GM12878 (cell line): ENCODE data around the gene CAPN2. TPM values are rescaled to one million over a fixed set of nuclear protein-coding genes. Genes with fewer than 3 reads are reported as not detected.

Source experiments
- ATAC-seq: fragments of 200-7000 bp; cut with Tn5 transposase; 3 replicates; pipeline ENCODE4 v1.9.1; 2020; ENCODE audit warnings: mild to moderate bottlenecking, moderate library complexity
- BruUV-seq: library from RNA; stranded (reverse); fragments of 400-500 nt; replicated peaks from 2 replicates; lab custom pipeline; 2021; lab: Mats Ljungman, UMichigan
- CTCF ChIA-PET: fragments of 300-600 bp; sonication (Branson Sonifier 250); formaldehyde crosslinking; extraction: SDS; loops from one replicate; lab custom pipeline; 2021; ENCODE audit warnings: inconsistent platforms; lab: Yijun Ruan, JAX
- POLR2A ChIA-PET: fragments of 350-600 bp; formaldehyde crosslinking; extraction: SDS; loops from one replicate; lab custom pipeline; 2021; ENCODE audit warnings: inconsistent platforms; lab: Charles Lee
- RAD21 ChIA-PET: fragments of 300-600 bp; sonication (Branson Sonifier 250); formaldehyde crosslinking; loops from one replicate; lab custom pipeline; 2023; ENCODE audit warnings: antibody characterized with exemption; ENCODE audit not compliant: unreplicated experiment; lab: Charles Lee
- SMC1A ChIA-PET: fragments of 300-600 bp; sonication (Branson Sonifier 250); formaldehyde crosslinking; loops from one replicate; lab custom pipeline; 2023; ENCODE audit not compliant: unreplicated experiment, uncharacterized antibody; lab: Charles Lee
- DNase-seq: peaks from one replicate; pipeline ENCODE4 v3.0.0-alpha.2; 2011; ENCODE audit warnings: low read depth, low spot score
- FAIRE-seq: peaks from 3 replicates; lab custom pipeline; 2011; peaks lifted over from hg19 to GRCh38; lab: Jason Lieb, UNC
- H2AFZ ChIP-seq: 2 replicates; pipeline ENCODE4 v1.6.0; 2011; ENCODE audit warnings: low read depth, low read length, control low read depth; ENCODE audit not compliant: control insufficient read depth
- H3K27ac ChIP-seq: 2 replicates; pipeline ENCODE4 v1.5.1; 2011; ENCODE audit warnings: control low read depth; ENCODE audit not compliant: control insufficient read depth, insufficient read depth
- H3K27me3 ChIP-seq, 2 experiments: replicated peaks in 1 of 2; 2 replicates each; pipeline versions ENCODE4 v1.6.0 to v1.6.1; 2011; ENCODE audit warnings: low read length in 1 of 2; ENCODE audit not compliant: control insufficient read depth in 2 of 2, insufficient read depth in 2 of 2
- H3K36me3 ChIP-seq, 2 experiments: 2 replicates each; pipeline ENCODE4 v1.5.1; 2011; ENCODE audit warnings: low read length in 1 of 2; ENCODE audit not compliant: control insufficient read depth in 2 of 2, insufficient read depth in 2 of 2
- H3K4me1 ChIP-seq: 2 replicates; pipeline ENCODE4 v1.6.1; 2011; ENCODE audit warnings: mild to moderate bottlenecking, low read length, moderate library complexity, mixed read lengths; ENCODE audit not compliant: control insufficient read depth, insufficient read depth
- H3K4me2 ChIP-seq: 2 replicates; pipeline ENCODE4 v1.6.0; 2011; ENCODE audit warnings: control low read depth; ENCODE audit not compliant: control insufficient read depth, insufficient read depth
- H3K4me3 ChIP-seq: fragments of 200-600 bp; sonication (generic); 2 replicates; pipeline ENCODE4 v1.5.1; 2016
- H3K79me2 ChIP-seq: 2 replicates; pipeline ENCODE4 v1.6.0; 2011; ENCODE audit warnings: low read length; ENCODE audit not compliant: control insufficient read depth, insufficient read depth
- H3K9ac ChIP-seq: 2 replicates; pipeline ENCODE4 v1.8.0; 2011; ENCODE audit warnings: low read length, control low read depth, mixed read lengths; ENCODE audit not compliant: control insufficient read depth, insufficient read depth
- H3K9me3 ChIP-seq: replicated peaks from 3 replicates; pipeline ENCODE4 v1.5.1; 2011; ENCODE audit warnings: mild to moderate bottlenecking, low read length; ENCODE audit not compliant: control insufficient read depth, insufficient read depth
- H4K20me1 ChIP-seq: 2 replicates; pipeline ENCODE4 v1.6.0; 2011; ENCODE audit not compliant: control insufficient read depth, insufficient read depth
- ASH2L ChIP-seq: fragments of 300-600, 200-600 bp; sonication (generic); IDR thresholded peaks from 2 replicates; pipeline ENCODE4 v1.6.1; 2017; ENCODE audit warnings: low read depth, mild to moderate bottlenecking, borderline replicate concordance
- BMI1 ChIP-seq: fragments of 450-650 bp; IDR thresholded peaks from 2 replicates; pipeline ENCODE4 v1.6.1; 2016; ENCODE audit warnings: mild to moderate bottlenecking, moderate library complexity, borderline replicate concordance
- CHD1 ChIP-seq: IDR thresholded peaks from 2 replicates; pipeline ENCODE4 v1.6.1; 2012; ENCODE audit warnings: low read depth, low read length, improper control_type of control experiment
- EP300 ChIP-seq, 2 experiments: fragments of 150-350 bp in 1 of 2; IDR thresholded peaks; 2 replicates each; pipeline ENCODE4 v1.6.1; 2011 to 2012; ENCODE audit warnings: low read depth in 2 of 2, low read length in 2 of 2, borderline replicate concordance in 1 of 2, improper control_type of control experiment in 1 of 2, inconsistent platforms in 1 of 2; ENCODE audit not compliant: control insufficient read depth in 1 of 2
- MTA2 ChIP-seq: fragments of 450-650 bp; IDR thresholded peaks from 2 replicates; pipeline ENCODE4 v1.6.1; 2016; ENCODE audit warnings: low read depth, mild to moderate bottlenecking, moderate library complexity
- POLR2A ChIP-seq: IDR thresholded peaks from 2 replicates; pipeline ENCODE4 v1.6.1; 2011; ENCODE audit warnings: low read depth, mild to moderate bottlenecking, low read length
- RAD51 ChIP-seq: fragments of 450-650 bp; IDR thresholded peaks from 2 replicates; pipeline ENCODE4 v1.6.1; 2016; ENCODE audit warnings: moderate library complexity, mild to moderate bottlenecking, inconsistent platforms
- RELA ChIP-seq: fragments of 450-650 bp; IDR thresholded peaks from 2 replicates; pipeline ENCODE4 v1.8.0; 2014; ENCODE audit warnings: borderline replicate concordance; ENCODE audit not compliant: partially characterized antibody
- TCF12 ChIP-seq: IDR thresholded peaks from 2 replicates; pipeline ENCODE4 v1.6.1; 2011; ENCODE audit warnings: low read depth, mild to moderate bottlenecking, low read length
- WRNIP1 ChIP-seq: IDR thresholded peaks from 2 replicates; pipeline ENCODE4 v1.6.1; 2011; ENCODE audit warnings: low read depth, low read length, improper control_type of control experiment, borderline replicate concordance
- ZBTB33 ChIP-seq: fragments of 450-650 bp; IDR thresholded peaks from 2 replicates; pipeline ENCODE4 v1.6.1; 2017; ENCODE audit warnings: mild to moderate bottlenecking
- ZBTB4 ChIP-seq: fragments of 450-650 bp; formaldehyde crosslinking; IDR thresholded peaks from 2 replicates; pipeline ENCODE4 v1.4.0; 2022; ENCODE audit warnings: mild to moderate bottlenecking, moderate library complexity
- WGBS: methylation state at CpG from one replicate; pipeline ENCODE4 v1.1.6; 2016; ENCODE audit warnings: low lambda C conversion rate; ENCODE audit not compliant: insufficient replicate concordance, insufficient coverage; ENCODE audit errors: missing lambda C conversion rate; 5-methylcytosine and 5-hydroxymethylcytosine counted together
- in situ Hi-C: fragments of 300-500 bp; cut with MboI; formaldehyde crosslinking; loops from 9 replicates; pipeline ENCODE4 v1.14.3; 2018; ENCODE audit warnings: mixed read lengths
- intact Hi-C: fragments of 100-400 bp; cut with micrococcal nuclease; formaldehyde crosslinking; loops from one replicate; pipeline ENCODE4 v1.14.2; 2022; ENCODE audit not compliant: unreplicated experiment
- polyA plus RNA-seq, 11 experiments: library from polyadenylated mRNA; depleted of rRNA in 4 of 11; unstranded in 6 of 11; stranded (reverse) in 5 of 11; fragments of >200 nt; fragmentation: Nextera tagmentation in 4 of 11; fragmentation: Illumina TruSeq in 1 of 11; extraction: Ambion mirVana in 4 of 11; extraction: Trizol in 1 of 11; gene quantifications; 1 replicate in 1 of 11; 2 replicates in 10 of 11; pipeline versions ENCODE4 v1.2.1 to v1.2.3, GENCODE V29; 2011 to 2016; ENCODE audit warnings: inconsistent platforms in 2 of 11, missing spikeins in 2 of 11, low read depth in 1 of 11
- total RNA-seq, 4 experiments: library from RNA; depleted of rRNA in 3 of 4; stranded (reverse); fragments of >200 nt in 3 of 4; fragmentation: Illumina TruSeq in 1 of 4; extraction: Trizol in 1 of 4; gene quantifications; 2 replicates each; pipeline versions ENCODE4 v1.2.1 to v1.2.3, GENCODE V29; 2013 to 2021
- TF ChIP-seq, protein P1 (sequence below): IDR thresholded peaks from 2 replicates; pipeline ENCODE4 v1.6.1; 2011; ENCODE audit warnings: low read depth, mild to moderate bottlenecking, low read length, moderate library complexity, borderline replicate concordance; ENCODE audit errors: extremely low read depth
- TF ChIP-seq, protein P2 (sequence below), 3 experiments: IDR thresholded peaks in 2 of 3; conservative IDR thresholded peaks in 1 of 3; 2 replicates each; pipeline ENCODE4 v1.5.1; 2011; ENCODE audit warnings: low read depth in 3 of 3, low read length in 3 of 3, mild to moderate bottlenecking in 3 of 3, control low read depth in 2 of 3, moderate library complexity in 2 of 3, inconsistent platforms in 1 of 3, mixed read lengths in 1 of 3; ENCODE audit not compliant: control insufficient read depth in 2 of 3, insufficient read depth in 1 of 3; ENCODE audit errors: extremely low read depth in 1 of 3

Gene CAPN2
- total and polyA plus RNA-seq, 10 of the 15 experiments (the other 5 are each of a cell fraction or from before 2014, with no cell fraction given): 6.0 to 21.4 (median 16.6) TPM

- TF ChIP-seq ZBTB4 (CRISPR knock-in tag) (no peak), CHD1 (no peak)
- TF ChIP-seq, protein P1, sequence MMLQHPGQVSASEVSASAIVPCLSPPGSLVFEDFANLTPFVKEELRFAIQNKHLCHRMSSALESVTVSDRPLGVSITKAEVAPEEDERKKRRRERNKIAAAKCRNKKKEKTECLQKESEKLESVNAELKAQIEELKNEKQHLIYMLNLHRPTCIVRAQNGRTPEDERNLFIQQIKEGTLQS: no peak
These were observed 81.4 kb downstream of the CAPN2 start (continued) for GRCh38 chr1:223793716-223794115.

- ChIA-PET POLR2A (interaction anchor here (0.6 kb wide), 1 partner anchor 621 kb away, joined by 3 read pairs; no protein-coding TSS in a partner anchor), SMC1A (interaction anchor here (0.5 to 1.1 kb wide), 2 partner anchors 8 to 48 kb away, joined by 3 read pairs; no protein-coding TSS in a partner anchor), RAD21 (no interaction called here), CTCF (interaction anchor here (1.3 kb wide), 1 partner anchor 10 kb away, joined by 4 read pairs; no protein-coding TSS in a partner anchor)
- ATAC-seq (no peak), FAIRE-seq (no peak), DNase-seq (no peak)
- no peak overlapping the region for H3K4me2 ChIP-seq
- H3K36me3 ChIP-seq: peaks cover 4% of the 10 kb centered on the region in 2 experiments; a peak in 3 of 4 replicates
- in situ Hi-C loops (no loop called here), intact Hi-C loops (no loop called here)
- WGBS: 80% methylated on average over 9 of the region's 9 CpGs
- H3K27me3 ChIP-seq: no peaks in the 10 kb centered on the region
- H2AFZ ChIP-seq: no peak overlapping the region
- no peak overlapping the region for H3K27ac ChIP-seq
- no peaks in the 10 kb centered on the region for H3K4me1 ChIP-seq
- no peaks in the 10 kb centered on the region for H3K9me3 ChIP-seq
- no peak overlapping the region for H3K4me3 ChIP-seq
- BruUV-seq: no TSS peak
- no peaks in the 10 kb centered on the region for H4K20me1 ChIP-seq
- H3K79me2 ChIP-seq: no peaks in the 10 kb centered on the region
- no peak overlapping the region for H3K9ac ChIP-seq
- TF ChIP-seq EP300 (IDR thresholded peaks at IDR 0.05; ENCODE audit: borderline replicate concordance in 1 of 2, control insufficient read depth in 1 of 2, low read depth in 2 of 2, low read length in 2 of 2) (no peak), RAD51 (no peak), TCF12 (no peak), MTA2 (no peak), WRNIP1 (no peak), BMI1 (no peak), ASH2L (no peak), ZBTB33 (no peak), RELA (no peak), POLR2A (no peak)
- TF ChIP-seq, protein P2, sequence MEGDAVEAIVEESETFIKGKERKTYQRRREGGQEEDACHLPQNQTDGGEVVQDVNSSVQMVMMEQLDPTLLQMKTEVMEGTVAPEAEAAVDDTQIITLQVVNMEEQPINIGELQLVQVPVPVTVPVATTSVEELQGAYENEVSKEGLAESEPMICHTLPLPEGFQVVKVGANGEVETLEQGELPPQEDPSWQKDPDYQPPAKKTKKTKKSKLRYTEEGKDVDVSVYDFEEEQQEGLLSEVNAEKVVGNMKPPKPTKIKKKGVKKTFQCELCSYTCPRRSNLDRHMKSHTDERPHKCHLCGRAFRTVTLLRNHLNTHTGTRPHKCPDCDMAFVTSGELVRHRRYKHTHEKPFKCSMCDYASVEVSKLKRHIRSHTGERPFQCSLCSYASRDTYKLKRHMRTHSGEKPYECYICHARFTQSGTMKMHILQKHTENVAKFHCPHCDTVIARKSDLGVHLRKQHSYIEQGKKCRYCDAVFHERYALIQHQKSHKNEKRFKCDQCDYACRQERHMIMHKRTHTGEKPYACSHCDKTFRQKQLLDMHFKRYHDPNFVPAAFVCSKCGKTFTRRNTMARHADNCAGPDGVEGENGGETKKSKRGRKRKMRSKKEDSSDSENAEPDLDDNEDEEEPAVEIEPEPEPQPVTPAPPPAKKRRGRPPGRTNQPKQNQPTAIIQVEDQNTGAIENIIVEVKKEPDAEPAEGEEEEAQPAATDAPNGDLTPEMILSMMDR (IDR thresholded peaks at IDR 0.05 in 2 of 3, conservative IDR thresholded peaks at IDR 0.05 in 1 of 3; ENCODE audit: control insufficient read depth in 2 of 3, extremely low read depth in 1 of 3, insufficient read depth in 1 of 3, low read depth in 3 of 3, low read length in 3 of 3): no peak
These were observed 82.0 kb downstream of the CAPN2 start for GRCh38 chr1:223794136-223794880.
